HCT116 (cell line): Measurements from ENCODE around the gene FAM181B. TPM values are rescaled to one million over a fixed set of nuclear protein-coding genes. Genes with fewer than 3 reads are reported as not detected.

Source experiments
- ATAC-seq: fragments of 200-7000 bp; cut with Tn5 transposase; 2 replicates; pipeline ENCODE4 v1.9.1; 2020; ENCODE audit warnings: mild to moderate bottlenecking, moderate library complexity
- BruUV-seq: library from RNA; stranded (reverse); fragments of 400-500 nt; replicated peaks from 2 replicates; lab custom pipeline; 2021; lab: Mats Ljungman, UMichigan
- CTCF ChIA-PET: fragments of 300-600 bp; sonication (Branson Sonifier 250); formaldehyde crosslinking; loops from one replicate; lab custom pipeline; 2021; ENCODE audit warnings: antibody characterized with exemption; lab: Charles Lee
- POLR2A ChIA-PET: fragments of 300-600, 350-600 bp; sonication (Branson Sonifier 250); formaldehyde crosslinking; loops from one replicate; lab custom pipeline; 2021; ENCODE audit warnings: antibody characterized with exemption; lab: Charles Lee
- RAD21 ChIA-PET, 2 experiments: fragments of 300-600 bp; sonication (Branson Sonifier 250); formaldehyde crosslinking; loops; one replicate each; lab custom pipeline; 2023; ENCODE audit warnings: low total read pairs in 2 of 2; ENCODE audit not compliant: uncharacterized antibody in 2 of 2, unreplicated experiment in 2 of 2, low non-redundant PET in 1 of 2; lab: Charles Lee
- DNase-seq: peaks from one replicate; pipeline ENCODE4 v3.0.0-alpha.2; 2010; ENCODE audit warnings: low read depth, low spot score
- H2AFZ ChIP-seq: fragments of 200-600 bp; shearing (Covaris generic), sonication (generic); 2 replicates; pipeline ENCODE4 v1.6.1; 2017; ENCODE audit warnings: low read depth, mixed run types, mixed read lengths, antibody characterized with exemption, low read length; ENCODE audit not compliant: poor library complexity, severe bottlenecking
- H3K27ac ChIP-seq: 2 replicates; pipeline ENCODE4 v1.5.1; 2012; ENCODE audit warnings: low read depth, low read length
- H3K27me3 ChIP-seq: fragments of 200-600 bp; sonication (generic); 2 replicates; pipeline ENCODE4 v1.6.1; 2016; ENCODE audit warnings: mixed run types, low read length, mixed read lengths; ENCODE audit not compliant: insufficient read depth
- H3K36me3 ChIP-seq, 2 experiments: fragments of 200-500 bp in 1 of 2; fragments of 200-600 bp in 1 of 2; sonication (Bioruptor generic) in 1 of 2; sonication (generic) in 1 of 2; 2 replicates each; pipeline versions ENCODE4 v1.5.1 to v1.6.1; 2014 to 2016; ENCODE audit warnings: low read length in 2 of 2, inconsistent platforms in 1 of 2, mixed read lengths in 1 of 2, mixed run types in 1 of 2; ENCODE audit not compliant: insufficient read depth in 2 of 2, control insufficient read depth in 1 of 2
- H3K4me1 ChIP-seq, 2 experiments: fragments of 200-600 bp in 1 of 2; sonication (generic) in 1 of 2; 2 replicates each; pipeline versions ENCODE4 v1.5.1 to v1.6.1; 2012 to 2017; ENCODE audit warnings: low read length in 2 of 2, inconsistent platforms in 1 of 2, mild to moderate bottlenecking in 1 of 2, mixed read lengths in 1 of 2, mixed run types in 1 of 2, moderate library complexity in 1 of 2; ENCODE audit not compliant: insufficient read depth in 2 of 2, control insufficient read depth in 1 of 2
- H3K4me2 ChIP-seq: fragments of 200-600 bp; sonication (generic); 2 replicates; pipeline ENCODE4 v1.6.1; 2017; ENCODE audit warnings: mixed run types, low read length, mixed read lengths
- H3K4me3 ChIP-seq, 2 experiments: fragments of 200-600 bp in 1 of 2; sonication (generic) in 1 of 2; replicated peaks in 1 of 2; 2 replicates each; pipeline ENCODE4 v1.5.1; 2011 to 2016; ENCODE audit warnings: low read length in 2 of 2, control low read depth in 1 of 2, low read depth in 1 of 2, mild to moderate bottlenecking in 1 of 2, mixed read lengths in 1 of 2, mixed run types in 1 of 2
- H3K79me2 ChIP-seq: fragments of 200-600 bp; sonication (generic); 2 replicates; pipeline ENCODE4 v1.6.1; 2017; ENCODE audit warnings: mild to moderate bottlenecking, mixed run types, low read length, moderate library complexity, mixed read lengths; ENCODE audit not compliant: insufficient read depth
- H3K9ac ChIP-seq: fragments of 200-600 bp; sonication (generic); 2 replicates; pipeline ENCODE4 v1.6.1; 2016; ENCODE audit warnings: low read length, mixed read lengths
- H3K9me2 ChIP-seq: fragments of 200-600 bp; sonication (generic), shearing (Covaris generic); 2 replicates; pipeline ENCODE4 v1.6.1; 2017; ENCODE audit warnings: mixed run types, mild to moderate bottlenecking, moderate library complexity; ENCODE audit not compliant: insufficient read depth
- H3K9me3 ChIP-seq, 2 experiments: fragments of 200-500 bp in 1 of 2; fragments of 200-600 bp in 1 of 2; sonication (Bioruptor generic) in 1 of 2; sonication (generic) in 1 of 2; 2 replicates each; pipeline ENCODE4 v1.6.1; 2014 to 2017; ENCODE audit warnings: low read length in 2 of 2, mixed read lengths in 2 of 2, inconsistent platforms in 1 of 2, low read depth in 1 of 2, mild to moderate bottlenecking in 1 of 2, mixed run types in 1 of 2, moderate library complexity in 1 of 2; ENCODE audit not compliant: control insufficient read depth in 1 of 2, insufficient read depth in 1 of 2
- H4K20me1 ChIP-seq: fragments of 200-600 bp; sonication (generic), shearing (Covaris generic); 2 replicates; pipeline ENCODE4 v1.6.1; 2017; ENCODE audit warnings: mixed run types, mild to moderate bottlenecking, moderate library complexity; ENCODE audit not compliant: insufficient read depth
- CBX3 ChIP-seq: IDR thresholded peaks from 2 replicates; pipeline ENCODE4 v1.6.1; 2012; ENCODE audit warnings: low read depth
- CEBPB ChIP-seq: IDR thresholded peaks from 2 replicates; pipeline ENCODE4 v1.6.1; 2012; ENCODE audit warnings: low read depth
- EZH2 ChIP-seq: fragments of 200-600 bp; sonication (generic); IDR thresholded peaks from 2 replicates; pipeline ENCODE4 v1.6.1; 2017; ENCODE audit warnings: antibody characterized with exemption, mixed run types
- EZH2phosphoT487 ChIP-seq: fragments of 200-600 bp; IDR thresholded peaks from 2 replicates; pipeline ENCODE4 v1.6.1; 2018; ENCODE audit warnings: antibody characterized with exemption, borderline replicate concordance
- FOSL1 ChIP-seq: IDR thresholded peaks from 2 replicates; pipeline ENCODE4 v1.6.1; 2012; ENCODE audit warnings: low read depth
- JUND ChIP-seq: IDR thresholded peaks from 2 replicates; pipeline ENCODE4 v1.6.1; 2012
- POLR2A ChIP-seq: IDR thresholded peaks from 2 replicates; pipeline ENCODE4 v1.7.0; 2011; ENCODE audit warnings: borderline replicate concordance; ENCODE audit not compliant: insufficient read depth, insufficient read length; ENCODE audit errors: extremely low read depth
- POLR2AphosphoS5 ChIP-seq: IDR thresholded peaks from 2 replicates; pipeline ENCODE4 v1.6.1; 2011; ENCODE audit warnings: mild to moderate bottlenecking, low read depth, low read length, moderate library complexity
- SIN3A ChIP-seq: IDR thresholded peaks from 2 replicates; pipeline ENCODE4 v1.6.1; 2012; ENCODE audit warnings: low read depth
- SP1 ChIP-seq: IDR thresholded peaks from 2 replicates; pipeline ENCODE4 v1.6.1; 2012; ENCODE audit warnings: low read depth
- YY1 ChIP-seq: IDR thresholded peaks from 2 replicates; pipeline ENCODE4 v1.6.1; 2011; ENCODE audit warnings: low read length, low read depth, moderate library complexity, mild to moderate bottlenecking; ENCODE audit not compliant: insufficient replicate concordance; ENCODE audit errors: extremely low read depth
- ZFX ChIP-seq: fragments of 450-650 bp; IDR thresholded peaks from 2 replicates; pipeline ENCODE4 v1.6.1; 2017
- intact Hi-C: fragments of 100-400 bp; cut with micrococcal nuclease; formaldehyde crosslinking; loops from 2 replicates; pipeline ENCODE4 v1.10.0; 2022
- total RNA-seq: library from RNA; stranded (reverse); gene quantifications from one replicate; pipeline ENCODE4 v1.2.1, GENCODE V29; 2021; ENCODE audit not compliant: unreplicated experiment
- TF ChIP-seq, protein P1 (sequence below): IDR thresholded peaks from 2 replicates; pipeline ENCODE4 v1.6.1; 2012; ENCODE audit warnings: low read depth
- TF ChIP-seq, protein P2 (sequence below): IDR thresholded peaks from 2 replicates; pipeline ENCODE4 v1.6.1; 2012
- TF ChIP-seq, protein P3 (sequence below): IDR thresholded peaks from 2 replicates; pipeline ENCODE4 v1.6.1; 2011; ENCODE audit warnings: mild to moderate bottlenecking, low read length, moderate library complexity; ENCODE audit not compliant: insufficient replicate concordance; ENCODE audit errors: extremely low read depth

The FAM181B gene
- total RNA-seq, 1 experiment from 2014 or later: not detected

DNA sequence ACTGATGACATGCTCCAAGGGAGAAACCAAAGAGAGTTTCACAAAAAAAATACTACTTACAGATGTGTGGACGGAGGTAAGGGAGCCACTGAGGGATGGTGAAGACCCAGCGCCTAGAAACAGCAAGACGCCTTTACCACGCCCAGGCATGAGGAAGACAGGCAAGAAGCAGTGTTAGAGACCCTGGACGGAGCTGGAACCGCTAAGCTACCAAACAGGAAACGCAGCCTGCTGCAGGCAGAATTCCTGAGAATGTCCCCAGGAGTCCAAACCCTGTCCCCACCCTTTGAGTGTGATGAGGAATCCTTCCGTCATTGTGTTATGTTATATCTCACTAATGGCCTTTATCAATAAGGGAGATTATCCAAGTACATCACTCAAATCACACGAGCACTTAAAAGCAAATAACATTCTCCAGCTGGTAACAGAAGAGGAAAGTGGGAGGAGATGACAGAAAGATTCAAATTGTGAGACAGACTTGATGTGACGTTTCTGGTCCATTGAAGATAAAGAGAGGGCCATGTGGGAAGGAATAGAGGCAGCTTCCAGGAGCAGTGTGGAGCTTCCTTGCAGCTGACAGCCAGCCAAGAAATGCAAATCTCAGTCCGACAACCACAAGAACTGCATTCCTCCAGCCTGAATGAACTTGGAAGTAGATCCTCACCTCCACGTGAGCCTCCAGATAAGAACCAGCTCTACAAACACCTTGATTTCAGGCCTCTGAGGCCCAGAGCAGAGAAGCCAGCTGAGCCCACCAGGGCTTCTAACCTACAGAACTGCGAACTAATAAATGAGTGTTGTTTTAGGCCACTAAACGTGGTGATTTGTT, 19.1 kb downstream of the FAM181B start:
- RAD21 ChIA-PET: no interaction called here

DNA sequence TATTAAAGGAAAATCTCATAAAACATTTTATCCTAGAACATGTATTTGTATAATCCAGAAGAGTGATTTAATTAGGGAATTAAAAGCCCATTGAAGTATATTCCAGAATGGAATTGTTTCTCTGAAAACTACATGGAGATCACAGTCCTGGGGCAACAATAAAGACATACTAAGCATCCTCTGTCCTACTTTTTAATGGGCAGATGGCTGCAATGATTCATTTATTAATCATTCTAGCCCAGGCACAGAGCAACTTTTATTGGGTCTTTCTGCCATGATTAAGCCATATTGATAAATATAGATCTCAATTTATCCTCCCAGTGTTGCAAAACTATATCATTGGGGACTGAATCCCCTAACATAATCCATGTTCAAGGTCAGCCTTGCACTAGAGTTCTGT, 22.0 kb downstream of the FAM181B start:
- intact Hi-C loops: no loop called here
- CTCF ChIA-PET: interaction anchor here (1.2 kb wide), 1 partner anchor 16 kb away, joined by 5 read pairs; no protein-coding TSS in a partner anchor
- H3K27me3 ChIP-seq: peaks cover 45% of the 10 kb centered on the region
- no peak for ATAC-seq
- H3K36me3 ChIP-seq: no peaks in the 10 kb centered on the region
- H2AFZ ChIP-seq: no peak overlapping the region
- no peaks in the 10 kb centered on the region for H3K4me1 ChIP-seq
- H3K27ac ChIP-seq: no peak overlapping the region
- BruUV-seq: no TSS peak
- H3K79me2 ChIP-seq: no peaks in the 10 kb centered on the region
- H4K20me1 ChIP-seq: no peaks in the 10 kb centered on the region
- no peak overlapping the region for H3K4me2 ChIP-seq
- H3K4me3 ChIP-seq: no peak overlapping the region
- POLR2A ChIA-PET: no interaction called here
- H3K9me2 ChIP-seq: no peaks in the 10 kb centered on the region
- no peaks in the 10 kb centered on the region for H3K9me3 ChIP-seq
- DNase-seq: no peak
- RAD21 ChIA-PET: no interaction called here
- H3K9ac ChIP-seq: no peak overlapping the region
- TF ChIP-seq, protein P1, sequence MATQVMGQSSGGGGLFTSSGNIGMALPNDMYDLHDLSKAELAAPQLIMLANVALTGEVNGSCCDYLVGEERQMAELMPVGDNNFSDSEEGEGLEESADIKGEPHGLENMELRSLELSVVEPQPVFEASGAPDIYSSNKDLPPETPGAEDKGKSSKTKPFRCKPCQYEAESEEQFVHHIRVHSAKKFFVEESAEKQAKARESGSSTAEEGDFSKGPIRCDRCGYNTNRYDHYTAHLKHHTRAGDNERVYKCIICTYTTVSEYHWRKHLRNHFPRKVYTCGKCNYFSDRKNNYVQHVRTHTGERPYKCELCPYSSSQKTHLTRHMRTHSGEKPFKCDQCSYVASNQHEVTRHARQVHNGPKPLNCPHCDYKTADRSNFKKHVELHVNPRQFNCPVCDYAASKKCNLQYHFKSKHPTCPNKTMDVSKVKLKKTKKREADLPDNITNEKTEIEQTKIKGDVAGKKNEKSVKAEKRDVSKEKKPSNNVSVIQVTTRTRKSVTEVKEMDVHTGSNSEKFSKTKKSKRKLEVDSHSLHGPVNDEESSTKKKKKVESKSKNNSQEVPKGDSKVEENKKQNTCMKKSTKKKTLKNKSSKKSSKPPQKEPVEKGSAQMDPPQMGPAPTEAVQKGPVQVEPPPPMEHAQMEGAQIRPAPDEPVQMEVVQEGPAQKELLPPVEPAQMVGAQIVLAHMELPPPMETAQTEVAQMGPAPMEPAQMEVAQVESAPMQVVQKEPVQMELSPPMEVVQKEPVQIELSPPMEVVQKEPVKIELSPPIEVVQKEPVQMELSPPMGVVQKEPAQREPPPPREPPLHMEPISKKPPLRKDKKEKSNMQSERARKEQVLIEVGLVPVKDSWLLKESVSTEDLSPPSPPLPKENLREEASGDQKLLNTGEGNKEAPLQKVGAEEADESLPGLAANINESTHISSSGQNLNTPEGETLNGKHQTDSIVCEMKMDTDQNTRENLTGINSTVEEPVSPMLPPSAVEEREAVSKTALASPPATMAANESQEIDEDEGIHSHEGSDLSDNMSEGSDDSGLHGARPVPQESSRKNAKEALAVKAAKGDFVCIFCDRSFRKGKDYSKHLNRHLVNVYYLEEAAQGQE: no peak
- no peak for TF ChIP-seq JUND
- TF ChIP-seq, protein P2, sequence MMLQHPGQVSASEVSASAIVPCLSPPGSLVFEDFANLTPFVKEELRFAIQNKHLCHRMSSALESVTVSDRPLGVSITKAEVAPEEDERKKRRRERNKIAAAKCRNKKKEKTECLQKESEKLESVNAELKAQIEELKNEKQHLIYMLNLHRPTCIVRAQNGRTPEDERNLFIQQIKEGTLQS: no peak
- TF ChIP-seq EZH2: no peak
- TF ChIP-seq POLR2AphosphoS5: no peak
- no peak for TF ChIP-seq CBX3
- no peak for TF ChIP-seq CEBPB
- no peak for TF ChIP-seq EZH2phosphoT487
- no peak for TF ChIP-seq FOSL1
- TF ChIP-seq SIN3A: no peak
- no peak for TF ChIP-seq SP1
- TF ChIP-seq ZFX: no peak

More for the DNA sequence above, 19.1 kb downstream of the FAM181B start:
- intact Hi-C loops: no loop called here
- H4K20me1 ChIP-seq: no peaks in the 10 kb centered on the region
- H3K27me3 ChIP-seq: peaks cover 45% of the 10 kb centered on the region
- TF ChIP-seq, protein P3, sequence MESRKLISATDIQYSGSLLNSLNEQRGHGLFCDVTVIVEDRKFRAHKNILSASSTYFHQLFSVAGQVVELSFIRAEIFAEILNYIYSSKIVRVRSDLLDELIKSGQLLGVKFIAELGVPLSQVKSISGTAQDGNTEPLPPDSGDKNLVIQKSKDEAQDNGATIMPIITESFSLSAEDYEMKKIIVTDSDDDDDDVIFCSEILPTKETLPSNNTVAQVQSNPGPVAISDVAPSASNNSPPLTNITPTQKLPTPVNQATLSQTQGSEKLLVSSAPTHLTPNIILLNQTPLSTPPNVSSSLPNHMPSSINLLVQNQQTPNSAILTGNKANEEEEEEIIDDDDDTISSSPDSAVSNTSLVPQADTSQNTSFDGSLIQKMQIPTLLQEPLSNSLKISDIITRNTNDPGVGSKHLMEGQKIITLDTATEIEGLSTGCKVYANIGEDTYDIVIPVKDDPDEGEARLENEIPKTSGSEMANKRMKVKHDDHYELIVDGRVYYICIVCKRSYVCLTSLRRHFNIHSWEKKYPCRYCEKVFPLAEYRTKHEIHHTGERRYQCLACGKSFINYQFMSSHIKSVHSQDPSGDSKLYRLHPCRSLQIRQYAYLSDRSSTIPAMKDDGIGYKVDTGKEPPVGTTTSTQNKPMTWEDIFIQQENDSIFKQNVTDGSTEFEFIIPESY: no peak
- TF ChIP-seq POLR2A (no peak), YY1 (no peak)
- H3K79me2 ChIP-seq: no peaks in the 10 kb centered on the region
- CTCF ChIA-PET: no interaction called here
- no peak overlapping the region for H2AFZ ChIP-seq
- H3K4me3 ChIP-seq: no peak overlapping the region
- H3K36me3 ChIP-seq: no peaks in the 10 kb centered on the region
- ATAC-seq (no peak), DNase-seq (no peak)
- POLR2A ChIA-PET: no interaction called here
- H3K4me1 ChIP-seq: no peaks in the 10 kb centered on the region
- no TSS peak for BruUV-seq
- H3K27ac ChIP-seq: no peak overlapping the region
- H3K9me2 ChIP-seq: no peaks in the 10 kb centered on the region
- no peaks in the 10 kb centered on the region for H3K9me3 ChIP-seq
- H3K9ac ChIP-seq: no peak overlapping the region
- no peak overlapping the region for H3K4me2 ChIP-seq
